A549 (cell line): ENCODE data around the gene KRT71. TPM values are rescaled to one million over a fixed set of nuclear protein-coding genes. Genes with fewer than 3 reads are reported as not detected.

Source experiments
- ATAC-seq, 2 experiments: fragments of 200-7000 bp in 1 of 2; fragments of >200 bp in 1 of 2; cut with Nextera tagmentation in 1 of 2; cut with Tn5 transposase in 1 of 2; 3 replicates each; pipeline versions ENCODE4 v1.8.0 to v1.9.1; 2018 to 2020; ENCODE audit warnings: mild to moderate bottlenecking in 1 of 2, moderate library complexity in 1 of 2
- CTCF ChIA-PET: fragments of 300-600 bp; sonication (Branson Sonifier 250); formaldehyde crosslinking; extraction: SDS; loops from one replicate; lab custom pipeline; 2021; ENCODE audit warnings: antibody characterized with exemption, inconsistent platforms; lab: Yijun Ruan, JAX
- POLR2A ChIA-PET: fragments of 350-600 bp; formaldehyde crosslinking; extraction: SDS; loops from one replicate; lab custom pipeline; 2021; ENCODE audit warnings: antibody characterized with exemption, inconsistent platforms; lab: Yijun Ruan, JAX
- DNase-seq, 2 experiments: peaks; one replicate each; pipeline versions ENCODE4 v3.0.0 to v3.0.0-alpha.2; 2011 to 2016; ENCODE audit warnings: low read depth in 1 of 2, low spot score in 1 of 2
- FAIRE-seq: peaks from 2 replicates; lab custom pipeline; 2011; peaks lifted over from hg19 to GRCh38; lab: Jason Lieb, UNC
- H3K27ac ChIP-seq, 2 experiments: fragments of >200 bp; sonication (Bioruptor Twin); formaldehyde crosslinking; 3 replicates each; pipeline ENCODE4 v1.5.1; 2016 to 2017
- H3K4me1 ChIP-seq: fragments of >200 bp; sonication (Bioruptor Twin); formaldehyde crosslinking; 3 replicates; pipeline ENCODE4 v1.6.1; 2016
- H3K4me2 ChIP-seq: fragments of >200 bp; sonication (Bioruptor Twin); formaldehyde crosslinking; 3 replicates; pipeline ENCODE4 v1.6.1; 2016
- H3K4me3 ChIP-seq: fragments of >200 bp; sonication (Bioruptor Twin); formaldehyde crosslinking; 3 replicates; pipeline ENCODE4 v1.5.1; 2016
- H3K9me3 ChIP-seq: fragments of >200 bp; sonication (Bioruptor Twin); formaldehyde crosslinking; 3 replicates; pipeline ENCODE4 v1.6.1; 2016
- BHLHE40 ChIP-seq: IDR thresholded peaks from 2 replicates; pipeline ENCODE4 v1.6.1; 2012; ENCODE audit warnings: low read depth, low read length, inconsistent platforms
- CBX8 ChIP-seq: fragments of 200-600 bp; sonication (generic); IDR thresholded peaks from 2 replicates; pipeline ENCODE4 v1.6.1; 2016
- EHF ChIP-seq: fragments of 250-450 bp; sonication (Bioruptor Pico); IDR thresholded peaks from 2 replicates; pipeline ENCODE4 v1.5.0; 2020; ENCODE audit warnings: mild to moderate bottlenecking
- FOSL2 ChIP-seq, 2 experiments: fragments of 450-650 bp in 1 of 2; fragments of >200 bp in 1 of 2; sonication (Bioruptor Twin) in 1 of 2; formaldehyde crosslinking; IDR thresholded peaks; 2 replicates each; pipeline versions ENCODE4 v1.5.0 to v1.6.1; 2016 to 2020; ENCODE audit warnings: mild to moderate bottlenecking in 1 of 2, moderate library complexity in 1 of 2
- FOXS1 ChIP-seq: fragments of 250-450 bp; sonication (Bioruptor Pico); IDR thresholded peaks from 2 replicates; pipeline ENCODE4 v1.5.0; 2020; ENCODE audit warnings: mild to moderate bottlenecking, moderate library complexity
- GATA3 ChIP-seq: IDR thresholded peaks from 2 replicates; pipeline ENCODE4 v1.6.1; 2012; ENCODE audit warnings: borderline replicate concordance
- HDAC2 ChIP-seq: fragments of 200-600 bp; sonication (generic); IDR thresholded peaks from 2 replicates; pipeline ENCODE4 v1.6.1; 2016
- HOXB13 ChIP-seq: fragments of 250-450 bp; sonication (Bioruptor Pico); IDR thresholded peaks from 2 replicates; pipeline ENCODE4 v1.5.0; 2020; ENCODE audit warnings: low read depth, mild to moderate bottlenecking, moderate library complexity
- KDM5A ChIP-seq: fragments of 200-600 bp; sonication (generic); IDR thresholded peaks from 2 replicates; pipeline ENCODE4 v1.6.1; 2016; ENCODE audit warnings: antibody characterized with exemption, mild to moderate bottlenecking
- MYC ChIP-seq: IDR thresholded peaks from 2 replicates; pipeline ENCODE4 v1.6.1; 2012; ENCODE audit warnings: mild to moderate bottlenecking, inconsistent platforms, low read length, improper control_type of control experiment, borderline replicate concordance
- NPAS2 ChIP-seq: fragments of 250-450 bp; sonication (Bioruptor Pico); IDR thresholded peaks from 2 replicates; pipeline ENCODE4 v1.8.0; 2022; ENCODE audit warnings: mild to moderate bottlenecking, moderate library complexity, borderline replicate concordance
- RAD21 ChIP-seq, 2 experiments: fragments of >200 bp in 1 of 2; sonication (Bioruptor Twin) in 1 of 2; formaldehyde crosslinking in 1 of 2; IDR thresholded peaks in 1 of 2; conservative IDR thresholded peaks in 1 of 2; 2 replicates in 1 of 2; 3 replicates in 1 of 2; pipeline ENCODE4 v1.6.1; 2012 to 2018; ENCODE audit warnings: inconsistent platforms in 1 of 2
- RARB ChIP-seq: fragments of 250-450 bp; sonication (Bioruptor Pico); IDR thresholded peaks from 2 replicates; pipeline ENCODE4 v1.8.0; 2021; ENCODE audit warnings: mild to moderate bottlenecking, moderate library complexity
- RCOR1 ChIP-seq: fragments of 150-350 bp; IDR thresholded peaks from 2 replicates; pipeline ENCODE4 v1.6.1; 2014; ENCODE audit warnings: antibody characterized with exemption, low read length, low read depth
- RFX5 ChIP-seq: fragments of 450-650 bp; IDR thresholded peaks from 2 replicates; pipeline ENCODE4 v1.7.1; 2014; ENCODE audit warnings: antibody characterized with exemption, mild to moderate bottlenecking, moderate library complexity
- RNF2 ChIP-seq: fragments of 200-600 bp; sonication (generic); IDR thresholded peaks from 2 replicates; pipeline ENCODE4 v1.6.1; 2016; ENCODE audit warnings: low read depth, mild to moderate bottlenecking, antibody characterized with exemption, moderate library complexity, borderline replicate concordance
- SMC3 ChIP-seq: fragments of >200 bp; sonication (Bioruptor Twin); formaldehyde crosslinking; IDR thresholded peaks from 3 replicates; pipeline ENCODE4 v1.6.1; 2018; ENCODE audit warnings: inconsistent platforms
- TP53 ChIP-seq: fragments of 250-450 bp; sonication (Bioruptor Pico); IDR thresholded peaks from 2 replicates; pipeline ENCODE4 v1.5.0; 2021; ENCODE audit warnings: mild to moderate bottlenecking, moderate library complexity
- ZFP36 ChIP-seq: fragments of 450-650 bp; IDR thresholded peaks from 2 replicates; pipeline ENCODE4 v1.6.1; 2014; ENCODE audit warnings: borderline replicate concordance; ENCODE audit not compliant: partially characterized antibody
- WGBS: methylation state at CpG from one replicate; pipeline ENCODE4 v1.1.6; 2017; ENCODE audit errors: missing lambda C conversion rate; 5-methylcytosine and 5-hydroxymethylcytosine counted together
- polyA plus RNA-seq, 4 experiments: library from polyadenylated mRNA; depleted of rRNA in 3 of 4; stranded (reverse); fragments of >200 nt; fragmentation: RNase III in 1 of 4; extraction: RNeasy Plus Mini Kit Qiagen cat#74134 plus additional on column Dnase treatment in 1 of 4; gene quantifications; 2 replicates in 3 of 4; 3 replicates in 1 of 4; pipeline ENCODE4 v1.2.3, GENCODE V29; 2011 to 2017
- TF ChIP-seq, protein P1 (sequence below): IDR thresholded peaks from 2 replicates; pipeline ENCODE4 v1.6.1; 2012
- TF ChIP-seq, protein P2 (sequence below): fragments of 450-650 bp; IDR thresholded peaks from 2 replicates; pipeline ENCODE4 v1.6.1; 2014; ENCODE audit warnings: antibody characterized with exemption
- TF ChIP-seq, protein P3 (sequence below): IDR thresholded peaks from 2 replicates; pipeline ENCODE4 v1.6.1; 2012

KRT71 gene
- polyA plus RNA-seq, 2 of the 4 experiments (the other 2 are of a cell fraction): not detected

DNA sequence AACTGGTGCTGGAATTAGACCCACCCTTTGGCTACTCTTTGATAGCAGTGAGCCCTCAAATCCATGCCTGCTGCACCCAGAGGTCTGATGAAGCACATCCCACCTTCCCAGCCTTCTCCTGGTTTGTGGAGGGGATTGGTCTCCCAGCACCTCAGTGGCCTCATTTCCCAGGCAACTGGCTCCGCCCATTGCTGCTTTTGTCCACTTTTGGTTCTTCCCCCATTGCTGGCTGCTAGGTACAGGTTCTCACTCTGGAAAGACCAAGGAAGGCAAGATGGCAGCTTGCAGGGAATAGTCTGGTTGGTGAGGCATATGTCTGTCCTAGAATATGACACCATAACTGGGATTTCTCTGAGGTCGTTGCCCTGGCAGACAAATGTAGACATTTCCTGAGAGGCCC, 22.6 kb downstream of the KRT71 start:
- no peak overlapping the region for H3K4me3 ChIP-seq
- H3K4me1 ChIP-seq: no peaks in the 10 kb centered on the region
- no peak for FAIRE-seq
- ChIA-PET CTCF (interaction anchor here (0.6 to 2.7 kb wide), 5 partner anchors 11 to 363 kb away, joined by 3 to 10 read pairs (median 4); partner anchors contain the start of gene KRT5), POLR2A (no interaction called here)
- TF ChIP-seq NPAS2: no peak
- TF ChIP-seq ZFP36: no peak
- no peak for TF ChIP-seq HOXB13 (CRISPR knock-in tag)
- TF ChIP-seq RNF2: no peak
- no peak for TF ChIP-seq GATA3
- TF ChIP-seq TP53 (CRISPR knock-in tag): no peak
- TF ChIP-seq HDAC2: no peak
- no peak for DNase-seq
- H3K4me2 ChIP-seq: no peak overlapping the region
- ATAC-seq: no peak
- 72% methylated on average over 2 of the region's 2 CpGs for WGBS
- no peak overlapping the region for H3K27ac ChIP-seq
- no peaks in the 10 kb centered on the region for H3K9me3 ChIP-seq

DNA sequence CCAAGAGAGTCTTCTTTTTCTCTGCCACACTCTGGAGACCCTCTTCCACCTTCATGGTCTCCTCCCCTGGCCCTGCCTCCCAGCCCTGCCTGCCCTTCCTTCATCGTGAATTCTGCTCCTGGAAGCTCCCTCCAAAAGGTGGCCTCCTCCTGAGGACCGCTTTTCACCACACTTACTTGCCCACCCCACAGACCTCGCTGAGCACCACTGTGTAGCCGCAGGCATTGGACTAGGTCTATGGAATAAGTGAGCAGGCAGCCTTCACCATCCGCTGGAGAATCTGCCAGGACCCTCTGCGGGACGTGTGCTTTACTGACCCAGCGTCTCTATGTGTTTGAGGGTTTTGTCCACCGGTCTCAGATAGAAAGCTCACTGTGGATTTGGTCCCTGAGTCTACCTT, 23.1 kb downstream of the KRT71 start:
- H3K27ac ChIP-seq: no peak overlapping the region
- ChIA-PET POLR2A (no interaction called here), CTCF (interaction anchor here (1.4 to 2.7 kb wide), 3 partner anchors 22 to 336 kb away, joined by 3 to 10 read pairs (median 4); no protein-coding TSS in a partner anchor)
- no peaks in the 10 kb centered on the region for H3K4me1 ChIP-seq
- ATAC-seq (no peak), DNase-seq (no peak), FAIRE-seq (no peak)
- no peak for TF ChIP-seq CBX8
- TF ChIP-seq FOXS1 (CRISPR knock-in tag): no peak
- no peak for TF ChIP-seq EHF (CRISPR knock-in tag)
- TF ChIP-seq RFX5: no peak
- TF ChIP-seq FOSL2 (IDR thresholded peaks at IDR 0.05): no peak
- no peak for TF ChIP-seq FOSL2 (CRISPR knock-in tag; IDR thresholded peaks at IDR 0.05)
- TF ChIP-seq, protein P1, sequence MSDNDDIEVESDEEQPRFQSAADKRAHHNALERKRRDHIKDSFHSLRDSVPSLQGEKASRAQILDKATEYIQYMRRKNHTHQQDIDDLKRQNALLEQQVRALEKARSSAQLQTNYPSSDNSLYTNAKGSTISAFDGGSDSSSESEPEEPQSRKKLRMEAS: no peak
- no peak for TF ChIP-seq HOXB13 (CRISPR knock-in tag)
- no peak for TF ChIP-seq BHLHE40
- TF ChIP-seq RAD21 (conservative IDR thresholded peaks at IDR 0.05 in 1 of 2, IDR thresholded peaks at IDR 0.05 in 1 of 2): no peak
- TF ChIP-seq, protein P2, sequence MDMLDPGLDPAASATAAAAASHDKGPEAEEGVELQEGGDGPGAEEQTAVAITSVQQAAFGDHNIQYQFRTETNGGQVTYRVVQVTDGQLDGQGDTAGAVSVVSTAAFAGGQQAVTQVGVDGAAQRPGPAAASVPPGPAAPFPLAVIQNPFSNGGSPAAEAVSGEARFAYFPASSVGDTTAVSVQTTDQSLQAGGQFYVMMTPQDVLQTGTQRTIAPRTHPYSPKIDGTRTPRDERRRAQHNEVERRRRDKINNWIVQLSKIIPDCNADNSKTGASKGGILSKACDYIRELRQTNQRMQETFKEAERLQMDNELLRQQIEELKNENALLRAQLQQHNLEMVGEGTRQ: no peak
- no peak for TF ChIP-seq SMC3
- TF ChIP-seq, protein P3, sequence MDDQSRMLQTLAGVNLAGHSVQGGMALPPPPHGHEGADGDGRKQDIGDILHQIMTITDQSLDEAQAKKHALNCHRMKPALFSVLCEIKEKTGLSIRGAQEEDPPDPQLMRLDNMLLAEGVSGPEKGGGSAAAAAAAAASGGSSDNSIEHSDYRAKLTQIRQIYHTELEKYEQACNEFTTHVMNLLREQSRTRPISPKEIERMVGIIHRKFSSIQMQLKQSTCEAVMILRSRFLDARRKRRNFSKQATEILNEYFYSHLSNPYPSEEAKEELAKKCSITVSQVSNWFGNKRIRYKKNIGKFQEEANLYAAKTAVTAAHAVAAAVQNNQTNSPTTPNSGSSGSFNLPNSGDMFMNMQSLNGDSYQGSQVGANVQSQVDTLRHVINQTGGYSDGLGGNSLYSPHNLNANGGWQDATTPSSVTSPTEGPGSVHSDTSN: no peak
- no peak for TF ChIP-seq RARB (CRISPR knock-in tag)
- H3K4me3 ChIP-seq: no peak overlapping the region
- no peak overlapping the region for H3K4me2 ChIP-seq
- no peaks in the 10 kb centered on the region for H3K9me3 ChIP-seq
- 79% methylated on average over 9 of the region's 9 CpGs for WGBS

DNA sequence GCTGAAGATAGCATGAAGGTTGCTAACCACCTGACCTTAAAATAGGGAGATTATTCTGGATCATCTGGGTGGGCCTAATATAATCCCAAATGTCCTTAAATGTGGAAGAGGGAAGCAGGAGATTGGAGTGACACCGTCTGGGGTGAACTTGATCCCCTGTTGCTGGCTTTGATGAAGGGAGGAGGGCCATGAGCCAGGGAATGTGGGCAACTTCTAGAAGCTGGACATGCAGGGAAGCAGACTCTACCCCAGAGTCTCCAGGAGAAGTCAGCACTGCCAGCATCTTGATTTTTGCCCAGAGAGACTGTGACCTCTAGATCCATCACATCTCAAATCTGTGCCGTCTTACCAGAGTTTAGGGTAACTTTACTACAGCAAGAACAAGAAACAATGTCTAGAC, 23.5 kb downstream of the KRT71 start:
- FAIRE-seq (no peak), DNase-seq (no peak), ATAC-seq (no peak)
- H3K27ac ChIP-seq: no peak overlapping the region
- POLR2A ChIA-PET: no interaction called here
- H3K4me3 ChIP-seq: no peak overlapping the region
- H3K9me3 ChIP-seq: no peaks in the 10 kb centered on the region
- CTCF ChIA-PET: interaction anchor here (1.1 to 2.7 kb wide), 5 partner anchors 12 to 336 kb away, joined by 3 to 10 read pairs (median 4); no protein-coding TSS in a partner anchor
- WGBS: 81% methylated on average over 2 of the region's 2 CpGs
- TF ChIP-seq RCOR1: no peak
- TF ChIP-seq MYC: no peak
- no peak for TF ChIP-seq KDM5A
- TF ChIP-seq, protein P3: no peak
- TF ChIP-seq EHF (CRISPR knock-in tag): no peak
- H3K4me2 ChIP-seq: no peak overlapping the region
- no peaks in the 10 kb centered on the region for H3K4me1 ChIP-seq
